NCI-H2171 treated with DMSO at 0.1 percent for 48 hours (cell line): ENCODE measurements around the gene ERMN.
A peak's percentile ranks its signal among the peaks of the same experiment; 100 is the strongest.
"Not testable (repeated sequence)": the region's sequence is repeated elsewhere in the genome, so short reads cannot be mapped to it uniquely, and the experiment has no call there.

Experiments used
- DNase-seq: peaks from one replicate; lab custom pipeline; 2025; lab: John Stamatoyannopoulos, UW

Gene ERMN

DNA sequence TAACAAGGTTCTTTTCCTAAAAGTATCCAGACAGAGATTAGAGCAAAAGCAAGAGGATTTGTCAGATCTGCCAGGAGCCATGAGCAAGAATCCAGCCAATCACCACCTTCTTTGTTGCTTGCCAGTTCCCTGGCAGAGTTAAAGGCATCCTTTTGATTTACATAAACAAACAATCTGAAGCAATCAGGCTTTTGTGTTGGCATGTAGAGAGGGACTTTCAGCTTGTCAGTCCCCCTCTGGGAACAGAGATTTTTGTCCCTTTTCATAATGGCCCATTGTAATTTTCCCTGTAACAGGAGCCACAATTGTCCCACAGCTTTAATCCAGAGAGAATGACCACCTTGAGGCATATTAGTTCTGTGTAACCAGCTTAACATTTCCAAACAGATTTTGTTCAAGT is at the start of gene ERMN:
TSS of gene ERMN (minus strand) at position 39 of the 400 bp plus-strand sequence. CDS start 182 bp downstream, outside the sequence.
- DNase-seq = no peak

GRCh38 chr2:157375384-157375783 is 49.8 kb upstream of the ERMN start:
- no peak for DNase-seq

DNA sequence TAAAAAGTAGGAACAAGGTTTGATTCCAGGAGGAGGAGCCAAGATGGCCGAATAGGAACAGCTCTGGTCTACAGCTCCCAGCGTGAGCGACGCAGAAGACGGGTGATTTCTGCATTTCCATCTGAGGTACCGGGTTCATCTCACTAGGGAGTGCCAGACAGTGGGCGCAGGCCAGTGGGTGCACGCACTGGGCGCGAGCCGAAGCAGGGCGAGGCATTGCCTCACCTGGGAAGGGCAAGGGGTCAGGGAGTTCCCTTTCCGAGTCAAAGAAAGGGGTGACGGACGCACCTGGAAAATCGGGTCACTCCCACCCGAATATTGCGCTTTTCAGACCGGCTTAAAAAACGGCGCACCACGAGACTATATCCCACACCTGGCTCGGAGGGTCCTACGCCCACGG is 42.9 kb upstream of the ERMN start:
- not testable (repeated sequence) for DNase-seq

- DNase-seq = no peak
Observed at GRCh38 chr2:157367704-157368103, 42.1 kb upstream of the ERMN start.

- DNase-seq = no peak
Observed at GRCh38 chr2:157364257-157364974, 38.8 kb upstream of the ERMN start.

GRCh38 chr2:157363612-157364101 is 38.0 kb upstream of the ERMN start:
- no peak for DNase-seq

DNA sequence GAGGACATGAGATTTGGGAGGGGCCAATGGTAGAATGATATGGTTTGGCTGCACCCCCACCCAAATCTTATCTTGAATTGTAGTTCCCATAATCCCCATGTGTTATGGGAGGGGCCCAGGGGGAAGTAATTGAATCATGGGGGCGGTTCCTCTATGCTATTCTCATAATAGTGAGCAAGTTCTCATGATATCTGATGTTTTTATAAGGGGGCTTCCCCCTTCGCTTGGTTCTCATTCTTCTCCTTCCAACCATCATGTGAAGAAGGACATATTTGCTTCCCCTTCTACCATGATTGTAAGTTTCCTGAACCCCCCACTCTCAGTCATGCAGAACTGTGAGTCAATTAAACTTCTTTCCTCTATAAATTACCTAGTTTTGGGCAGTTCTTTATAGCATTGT is 37.0 kb upstream of the ERMN start:
- DNase-seq = no peak

DNA sequence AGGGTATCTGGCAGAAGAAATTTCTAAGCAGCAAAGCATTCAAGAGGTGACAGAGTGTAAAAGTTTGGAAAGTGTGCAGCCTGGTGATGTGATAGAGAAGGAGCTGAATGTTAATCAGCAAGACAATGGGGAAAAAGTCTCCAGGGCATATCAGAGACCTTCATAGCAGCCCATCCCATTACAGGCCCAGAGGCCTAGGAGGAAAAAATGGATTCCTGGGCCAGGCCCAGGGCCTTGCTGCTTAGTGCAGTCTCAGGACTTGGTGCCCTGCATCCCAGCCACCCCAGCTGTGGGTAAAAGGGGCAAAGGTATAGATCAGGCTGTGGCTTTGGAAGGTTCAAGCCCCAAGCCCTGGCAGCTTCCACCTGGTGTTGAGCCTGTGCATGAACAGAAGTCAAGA is 35.9 kb upstream of the ERMN start:
- DNase-seq = no peak

DNA sequence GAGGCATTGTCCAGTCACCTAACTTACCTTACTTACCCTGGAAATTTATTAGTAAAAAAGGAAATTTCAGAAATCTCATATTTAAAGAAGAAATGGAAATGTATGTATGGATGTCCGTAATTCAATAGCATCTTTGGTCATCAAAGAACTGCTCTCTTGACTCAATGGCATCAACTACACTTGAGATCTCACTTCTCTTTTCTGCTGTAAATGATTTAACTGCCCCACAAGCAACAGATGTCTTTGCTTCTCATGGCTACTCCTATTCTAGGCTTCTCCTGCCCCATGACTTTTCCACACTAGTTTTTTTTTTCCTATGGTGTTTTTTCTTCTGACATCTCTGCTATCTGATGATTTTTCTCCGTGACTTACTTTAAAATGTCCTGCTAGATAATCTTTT is 34.0 kb upstream of the ERMN start:
- DNase-seq = no peak

DNA sequence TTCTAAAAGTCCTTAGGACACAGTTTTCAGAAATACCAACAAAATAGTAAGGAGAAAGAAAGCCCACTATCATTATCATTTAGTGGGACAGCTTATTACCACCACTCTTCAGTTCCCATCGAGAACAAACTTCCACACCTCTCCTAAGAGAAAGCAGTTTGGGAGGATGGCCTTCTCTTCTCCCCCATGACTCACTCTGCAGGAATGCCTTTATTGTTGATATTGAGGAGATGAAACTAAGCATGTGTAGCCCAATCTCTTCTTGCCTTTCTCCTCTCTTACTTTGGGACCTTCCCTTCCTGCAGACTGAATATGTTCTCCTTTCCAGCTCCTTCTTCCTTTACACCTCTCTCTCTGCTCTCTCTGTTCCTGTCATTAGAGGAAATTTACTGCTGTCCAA is 30.0 kb upstream of the ERMN start:
- no peak for DNase-seq

- no peak for DNase-seq
Observed at GRCh38 chr2:157349949-157350515, 24.4 kb upstream of the ERMN start.

GRCh38 chr2:157348291-157348921 is 22.8 kb upstream of the ERMN start:
- no peak for DNase-seq

GRCh38 chr2:157345647-157346389 is 20.2 kb upstream of the ERMN start:
- no peak for DNase-seq

- not testable (repeated sequence) for DNase-seq
Observed at GRCh38 chr2:157341381-157341780, 15.8 kb upstream of the ERMN start.

GRCh38 chr2:157339965-157340655 is 14.5 kb upstream of the ERMN start:
- DNase-seq = peak; percentile 67

DNA sequence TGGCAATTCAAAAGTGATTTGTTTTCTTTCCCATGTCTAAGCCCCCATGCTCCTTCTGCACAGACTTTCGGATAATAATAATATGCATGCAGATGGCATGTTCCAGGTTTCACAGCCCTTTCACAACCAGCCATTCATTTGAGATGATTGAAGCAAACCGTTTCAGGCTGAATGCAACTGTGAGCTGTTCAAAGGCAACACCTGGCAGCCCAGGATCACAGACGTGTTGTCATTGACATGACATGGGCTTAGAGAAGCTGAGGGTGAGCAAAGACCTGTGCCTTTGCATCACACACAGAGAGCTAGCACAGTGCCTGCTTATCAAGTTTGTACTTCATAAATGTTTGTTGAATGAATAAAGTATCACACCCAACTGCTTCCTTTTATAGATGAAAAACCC is 12.4 kb upstream of the ERMN start:
- DNase-seq = peak; percentile 84

GRCh38 chr2:157336137-157337010 is 10.8 kb upstream of the ERMN start:
- DNase-seq = peak; percentile 32

DNA sequence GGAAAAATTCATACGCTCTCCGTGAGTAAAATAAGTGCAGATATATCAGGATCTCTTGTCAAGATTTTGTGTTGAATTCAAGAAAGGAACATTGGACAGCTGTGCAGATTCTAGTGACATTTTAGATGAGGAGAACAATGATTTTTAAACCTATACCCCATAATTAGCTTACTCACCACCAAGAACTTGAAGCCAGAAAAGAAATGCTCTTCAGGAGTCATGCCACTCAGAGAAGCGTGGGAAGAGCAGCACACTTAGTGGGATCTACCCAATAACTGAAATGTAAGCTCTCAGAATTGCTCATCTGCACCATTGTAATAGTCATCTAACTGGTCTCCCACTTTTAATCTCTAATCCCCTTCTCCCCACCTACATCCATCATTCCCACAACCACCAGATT is 9.2 kb upstream of the ERMN start:
- no peak for DNase-seq

- no peak for DNase-seq
Observed at GRCh38 chr2:157334335-157334734, 8.7 kb upstream of the ERMN start.

DNA sequence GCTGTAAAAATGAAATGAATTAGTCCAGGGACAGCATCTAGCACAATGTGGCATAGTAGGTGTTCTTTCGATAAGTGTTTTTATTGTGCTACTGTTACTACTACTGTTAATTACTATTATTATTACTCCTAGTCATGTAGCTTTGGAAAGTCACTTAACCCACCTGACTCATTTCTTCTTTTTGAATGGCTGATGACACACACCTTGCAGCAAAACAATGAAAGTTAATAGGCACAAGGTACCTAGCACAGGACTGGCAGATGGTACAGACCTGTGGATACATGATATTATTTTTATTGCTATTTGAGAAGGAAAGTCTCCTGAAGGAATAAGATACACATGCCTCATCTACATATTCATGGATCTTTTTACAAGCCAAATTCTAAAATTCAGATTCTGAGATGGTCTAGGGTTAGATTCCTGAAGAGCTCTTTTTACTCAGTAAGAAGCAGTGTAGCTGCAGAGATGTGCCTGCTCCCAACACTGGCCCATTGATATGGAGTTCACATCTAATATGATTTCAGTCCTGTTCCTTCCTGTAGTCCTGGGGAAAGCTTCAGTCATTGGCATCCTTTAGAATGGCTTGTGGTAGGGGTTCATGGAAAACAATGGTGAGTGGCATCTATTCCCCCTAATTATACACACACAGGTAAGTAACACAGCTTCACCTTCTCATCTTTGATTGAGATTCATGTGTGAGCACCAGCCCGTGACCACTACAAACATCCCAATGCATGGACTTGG is 7.9 kb upstream of the ERMN start:
- DNase-seq = peak; percentile 91
